Natural killer cell (primary cell): ENCODE results near the gene ITGB1BP1. TPM values are rescaled to one million over a fixed set of nuclear protein-coding genes. Genes with fewer than 3 reads are reported as not detected.

ENCODE experiments used
- ATAC-seq, 3 donors: fragments of 150-1000 bp in 2 of 3; fragments of 200-7000 bp in 1 of 3; cut with Tn5 transposase; 1 replicate in 1 of 3; 2 replicates in 2 of 3; pipeline ENCODE4 v1.10.0; 2021; ENCODE audit warnings: mild to moderate bottlenecking in 2 of 3, moderate library complexity in 2 of 3
- DNase-seq, 2 donors: peaks; one replicate each; pipeline versions ENCODE4 v3.0.0 to v3.0.0-alpha.2; 2013 to 2021; ENCODE audit warnings: mixed read lengths in 1 of 2
- H3K27ac ChIP-seq: one replicate; pipeline ENCODE4 v1.5.1; 2013; ENCODE audit warnings: mild to moderate bottlenecking, low read length
- H3K27me3 ChIP-seq: one replicate; pipeline ENCODE4 v1.6.1; 2013; ENCODE audit warnings: low read length; ENCODE audit not compliant: control insufficient read depth, insufficient read depth
- H3K36me3 ChIP-seq: one replicate; pipeline ENCODE4 v1.6.1; 2013; ENCODE audit warnings: low read length; ENCODE audit not compliant: control insufficient read depth, insufficient read depth
- H3K4me1 ChIP-seq: one replicate; pipeline ENCODE4 v1.6.1; 2013; ENCODE audit warnings: low read length; ENCODE audit not compliant: control insufficient read depth, insufficient read depth
- H3K4me3 ChIP-seq: one replicate; pipeline ENCODE4 v1.5.1; 2013; ENCODE audit warnings: low read length
- H3K9me3 ChIP-seq: one replicate; pipeline ENCODE4 v1.6.1; 2013; ENCODE audit warnings: low read length; ENCODE audit not compliant: control insufficient read depth, insufficient read depth
- H3K27ac Mint-ChIP-seq, 2 donors: one replicate each; pipeline ENCODE4 v1.8.0; 2022; ENCODE audit warnings: mild to moderate bottlenecking in 2 of 2, mixed read lengths in 2 of 2, moderate library complexity in 1 of 2
- H3K27me3 Mint-ChIP-seq, 2 donors: one replicate each; pipeline ENCODE4 v1.8.0; 2022; ENCODE audit warnings: low read depth in 2 of 2, mixed read lengths in 2 of 2
- H3K36me3 Mint-ChIP-seq: one replicate; pipeline ENCODE4 v1.8.0; 2022; ENCODE audit warnings: mixed read lengths
- H3K4me1 Mint-ChIP-seq, 2 donors: one replicate each; pipeline ENCODE4 v1.8.0; 2022; ENCODE audit warnings: mixed read lengths in 2 of 2
- H3K4me3 Mint-ChIP-seq: one replicate; pipeline ENCODE4 v1.8.0; 2022; ENCODE audit warnings: mild to moderate bottlenecking, moderate library complexity, mixed read lengths
- H3K9me3 Mint-ChIP-seq, 2 donors: one replicate each; pipeline ENCODE4 v1.8.0; 2022; ENCODE audit warnings: mixed read lengths in 2 of 2
- WGBS: methylation state at CpG from one replicate; pipeline ENCODE4 v1.1.7; 2013; ENCODE audit warnings: missing lambda C conversion rate; ENCODE audit not compliant: insufficient coverage; 5-methylcytosine and 5-hydroxymethylcytosine counted together
- intact Hi-C: fragments of 100-400 bp; cut with micrococcal nuclease; formaldehyde crosslinking; loops from one replicate; pipeline ENCODE4 v1.14.2; 2022
- total RNA-seq, 4 donors: library from RNA; stranded (reverse); fragments of 120-200 nt in 1 of 4; gene quantifications; one replicate each; pipeline versions ENCODE4 v1.2.3 to v1.2.4, GENCODE V29; 2013 to 2022
- TF ChIP-seq, protein P1 (sequence below): fragments of 200-600 bp; IDR thresholded peaks from one replicate; pipeline ENCODE4 v1.8.0; 2022; ENCODE audit warnings: antibody characterized with exemption

The ITGB1BP1 gene
- total RNA-seq, 3 donors from 2014 or later (not counting 1 experiment from before 2014, with no cell fraction given) = 66.9 to 114 (median 91.7) TPM

DNA sequence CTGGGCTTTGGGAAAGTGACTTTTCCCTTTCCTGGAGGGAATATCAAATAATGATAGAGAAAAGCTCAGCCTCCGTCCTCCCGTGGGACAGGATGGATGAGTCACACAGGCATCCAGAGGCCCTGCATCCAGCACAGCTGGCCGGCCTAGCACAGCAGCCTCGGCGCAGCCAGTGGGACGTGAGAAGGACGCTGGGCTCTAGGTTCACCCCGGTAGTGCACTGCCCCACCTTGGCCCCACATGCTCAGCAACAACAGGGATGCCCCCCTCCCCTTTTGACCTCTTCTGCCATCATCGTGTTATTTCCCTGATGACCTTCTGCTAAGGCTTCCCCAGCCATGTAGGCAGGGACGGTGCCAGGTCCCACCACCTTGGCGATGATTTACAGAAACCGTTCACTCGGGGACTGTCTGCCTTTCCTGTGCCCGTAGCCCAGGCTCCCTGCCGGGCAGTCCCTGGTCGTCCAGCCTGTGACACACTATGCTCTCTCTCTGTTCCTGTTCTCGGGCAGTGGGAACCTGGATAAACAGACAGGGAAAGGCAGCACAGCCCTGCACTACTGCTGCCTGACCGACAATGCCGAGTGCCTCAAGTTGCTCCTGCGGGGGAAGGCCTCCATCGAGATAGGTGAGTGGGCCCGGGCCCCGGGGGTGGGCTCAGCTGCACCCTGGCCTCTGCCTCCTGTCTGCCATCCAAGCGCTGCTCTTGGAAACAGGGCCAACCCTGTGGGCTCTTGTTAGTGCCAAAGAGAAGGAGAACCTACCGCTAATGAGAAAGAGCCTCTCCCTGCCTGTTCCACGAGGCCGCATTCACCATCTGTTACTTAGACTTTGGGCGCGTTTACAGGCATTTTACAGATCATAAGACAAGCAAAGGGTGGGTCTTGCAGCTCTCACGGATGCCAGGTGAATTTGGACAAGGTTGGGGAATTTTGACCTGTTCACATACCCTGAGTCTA lies 44.6 kb downstream of the ITGB1BP1 start:
- H3K9me3 Mint-ChIP-seq = no peaks in the 10 kb centered on the region
- 90% methylated on average over 30 of the region's 30 CpGs for WGBS
- TF ChIP-seq, protein P1, sequence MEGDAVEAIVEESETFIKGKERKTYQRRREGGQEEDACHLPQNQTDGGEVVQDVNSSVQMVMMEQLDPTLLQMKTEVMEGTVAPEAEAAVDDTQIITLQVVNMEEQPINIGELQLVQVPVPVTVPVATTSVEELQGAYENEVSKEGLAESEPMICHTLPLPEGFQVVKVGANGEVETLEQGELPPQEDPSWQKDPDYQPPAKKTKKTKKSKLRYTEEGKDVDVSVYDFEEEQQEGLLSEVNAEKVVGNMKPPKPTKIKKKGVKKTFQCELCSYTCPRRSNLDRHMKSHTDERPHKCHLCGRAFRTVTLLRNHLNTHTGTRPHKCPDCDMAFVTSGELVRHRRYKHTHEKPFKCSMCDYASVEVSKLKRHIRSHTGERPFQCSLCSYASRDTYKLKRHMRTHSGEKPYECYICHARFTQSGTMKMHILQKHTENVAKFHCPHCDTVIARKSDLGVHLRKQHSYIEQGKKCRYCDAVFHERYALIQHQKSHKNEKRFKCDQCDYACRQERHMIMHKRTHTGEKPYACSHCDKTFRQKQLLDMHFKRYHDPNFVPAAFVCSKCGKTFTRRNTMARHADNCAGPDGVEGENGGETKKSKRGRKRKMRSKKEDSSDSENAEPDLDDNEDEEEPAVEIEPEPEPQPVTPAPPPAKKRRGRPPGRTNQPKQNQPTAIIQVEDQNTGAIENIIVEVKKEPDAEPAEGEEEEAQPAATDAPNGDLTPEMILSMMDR = no peak
- H3K27me3 Mint-ChIP-seq = peaks cover 0 to 3% of the 10 kb centered on the region in 2 donors
- H3K36me3 Mint-ChIP-seq = no peaks in the 10 kb centered on the region
- no peak overlapping the region for H3K4me3 Mint-ChIP-seq
- Histone ChIP-seq H3K4me3 (no peak overlapping the region), H3K9me3 (no peaks in the 10 kb centered on the region), H3K27ac (no peak overlapping the region), H3K27me3 (no peaks in the 10 kb centered on the region), H3K36me3 (no peaks in the 10 kb centered on the region), H3K4me1 (no peaks in the 10 kb centered on the region)
- ATAC-seq = no peak
- no peaks in the 10 kb centered on the region for H3K4me1 Mint-ChIP-seq
- DNase-seq = no peak
- intact Hi-C loops = no loop called here
- H3K27ac Mint-ChIP-seq = no peak overlapping the region

DNA sequence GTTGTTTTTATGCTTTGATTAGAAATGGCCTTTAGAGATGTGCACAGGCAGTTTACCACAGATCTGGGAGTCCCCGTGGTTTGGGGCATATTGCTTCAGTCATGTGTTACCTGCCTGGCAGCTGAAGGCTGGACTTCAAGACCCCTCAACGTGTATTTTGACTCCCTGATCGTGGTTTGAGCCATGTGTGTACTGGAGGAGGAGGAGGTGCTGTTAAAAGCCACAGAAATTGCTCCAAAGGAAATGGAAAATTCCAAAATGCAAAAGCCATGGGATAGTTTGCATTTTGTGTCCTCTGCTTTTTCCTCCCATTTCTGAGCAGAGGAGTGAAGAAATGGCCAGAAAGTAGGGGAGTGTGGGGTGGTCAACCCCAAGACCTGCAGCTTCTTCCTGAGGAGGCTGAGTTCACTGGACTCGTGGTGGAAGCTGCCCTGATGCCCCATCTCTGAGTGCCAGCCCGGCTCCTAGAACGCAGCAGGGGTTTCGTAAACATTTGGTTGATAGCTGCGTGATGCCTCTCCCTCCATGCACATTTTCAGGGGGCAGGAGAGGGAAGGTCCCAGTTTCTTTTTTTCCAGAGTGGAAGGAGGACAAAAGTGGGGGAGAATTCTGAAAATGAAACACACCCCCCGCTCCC lies 45.7 kb downstream of the ITGB1BP1 start:
- DNase-seq (no peak), ATAC-seq (no peak)
- Histone ChIP-seq H3K27ac (no peak overlapping the region), H3K27me3 (no peaks in the 10 kb centered on the region), H3K4me1 (no peaks in the 10 kb centered on the region), H3K9me3 (no peaks in the 10 kb centered on the region), H3K36me3 (no peaks in the 10 kb centered on the region), H3K4me3 (no peak overlapping the region)
- 53% methylated on average over 7 of the region's 9 CpGs for WGBS
- H3K36me3 Mint-ChIP-seq = no peaks in the 10 kb centered on the region
- TF ChIP-seq, protein P1 = no peak
- H3K27me3 Mint-ChIP-seq = peaks cover 0 to 3% of the 10 kb centered on the region in 2 donors
- H3K9me3 Mint-ChIP-seq = no peaks in the 10 kb centered on the region
- intact Hi-C loops = no loop called here
- no peak overlapping the region for H3K27ac Mint-ChIP-seq
- no peak overlapping the region for H3K4me3 Mint-ChIP-seq
- H3K4me1 Mint-ChIP-seq = no peaks in the 10 kb centered on the region

DNA sequence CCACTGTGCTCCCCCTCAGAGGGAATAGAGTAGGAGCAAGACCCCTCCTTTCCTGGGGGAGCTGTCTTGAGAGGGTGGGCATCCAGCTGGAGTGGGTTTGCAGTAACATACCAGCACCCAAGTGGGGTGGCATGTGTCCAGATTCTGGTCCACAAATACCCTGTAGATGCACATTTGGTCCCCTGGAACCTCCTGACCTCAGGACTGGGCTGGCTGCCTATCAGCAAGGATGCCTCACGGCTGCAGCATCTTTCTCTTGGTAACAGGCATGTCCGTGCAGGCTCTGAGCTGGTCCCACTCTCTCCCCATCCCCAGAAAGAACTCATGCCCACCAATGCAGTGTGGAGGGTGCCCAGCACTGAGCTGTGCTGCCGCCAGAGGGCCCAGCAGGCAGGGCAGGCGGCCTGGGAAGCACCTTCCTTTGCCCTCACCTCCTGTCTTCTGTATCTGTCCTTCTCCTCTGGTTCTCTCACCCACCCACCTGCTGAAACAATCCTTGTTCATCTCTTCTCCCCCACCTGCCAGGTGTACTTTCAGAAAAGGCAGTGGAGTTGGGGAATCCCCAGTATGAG lies 47.4 kb downstream of the ITGB1BP1 start:
- no peak overlapping the region for H3K4me3 Mint-ChIP-seq
- TF ChIP-seq, protein P1 = no peak
- H3K27ac Mint-ChIP-seq = no peak overlapping the region
- Histone ChIP-seq H3K4me3 (no peak overlapping the region), H3K27me3 (no peaks in the 10 kb centered on the region), H3K27ac (no peak overlapping the region), H3K9me3 (no peaks in the 10 kb centered on the region), H3K36me3 (no peaks in the 10 kb centered on the region), H3K4me1 (no peaks in the 10 kb centered on the region)
- intact Hi-C loops = no loop called here
- no peaks in the 10 kb centered on the region for H3K36me3 Mint-ChIP-seq
- DNase-seq (no peak), ATAC-seq (no peak)
- H3K4me1 Mint-ChIP-seq = no peaks in the 10 kb centered on the region
- H3K9me3 Mint-ChIP-seq = no peaks in the 10 kb centered on the region
- H3K27me3 Mint-ChIP-seq = peaks cover 0 to 3% of the 10 kb centered on the region in 2 donors
- 85% methylated on average over 4 of the region's 4 CpGs for WGBS
